ENCODE measurements around the gene CRK.
A peak's percentile ranks its signal among the peaks of the same experiment; 100 is the strongest.
"Not testable (repeated sequence)": the region's sequence is repeated elsewhere in the genome, so short reads cannot be mapped to it uniquely, and the experiment has no call there.

The CRK gene

GRCh38 chr17:1398931-1399678 is 56.9 kb downstream of the CRK start:
- Histone ChIP-seq H3K27me3 (ENCODE audit: insufficient read depth, poor library complexity, severe bottlenecking) (no peaks in the 10 kb centered on the region), H3K27ac (replicated peaks) (peak overlapping the region; percentile 98), H3K4me3 (replicated peaks; ENCODE audit: insufficient read depth, low read length) (peak overlapping the region; percentile 84)
- DNase-seq (ENCODE audit: low read depth in 1 of 2, low spot score in 1 of 2) = peak in 1 of 2 experiments; percentile 9
- TF ChIP-seq POLR2AphosphoS5 (IDR thresholded peaks at IDR 0.05; ENCODE audit: low read depth) (no peak), REST (IDR thresholded peaks at IDR 0.05; ENCODE audit: insufficient replicate concordance, low read depth) (no peak), SPI1 (IDR thresholded peaks at IDR 0.05; ENCODE audit: borderline replicate concordance, low read depth) (no peak)

GRCh38 chr17:1398028-1398427 is 58.0 kb downstream of the CRK start:
- no peak for TF ChIP-seq POLR2AphosphoS5 (IDR thresholded peaks at IDR 0.05; ENCODE audit: low read depth)
- TF ChIP-seq GABPA (IDR thresholded peaks at IDR 0.05; ENCODE audit: low read depth) = no peak
- TF ChIP-seq CTCF (IDR thresholded peaks at IDR 0.05; ENCODE audit: insufficient read depth, low read length) = no peak
- TF ChIP-seq SPI1 (IDR thresholded peaks at IDR 0.05; ENCODE audit: borderline replicate concordance, low read depth) = no peak
- no peak for TF ChIP-seq REST (IDR thresholded peaks at IDR 0.05; ENCODE audit: insufficient replicate concordance, low read depth)
- Histone ChIP-seq H3K27ac (replicated peaks) (peak overlapping the region; percentile 98; the same call in 1 of the 2 replicates), H3K27me3 (ENCODE audit: insufficient read depth, poor library complexity, severe bottlenecking) (no peaks in the 10 kb centered on the region), H3K4me3 (replicated peaks; ENCODE audit: insufficient read depth, low read length) (peak overlapping the region; percentile 84)
- DNase-seq (ENCODE audit: low read depth in 1 of 2, low spot score in 1 of 2) = no peak

GRCh38 chr17:1395876-1396665 is 60.0 kb downstream of the CRK start:
- not testable (repeated sequence) for H3K27ac ChIP-seq (replicated peaks); H3K27me3 ChIP-seq (ENCODE audit: insufficient read depth, poor library complexity, severe bottlenecking); H3K4me3 ChIP-seq (replicated peaks; ENCODE audit: insufficient read depth, low read length); DNase-seq (ENCODE audit: low read depth in 1 of 2, low spot score in 1 of 2)

- no peak for TF ChIP-seq GABPA (IDR thresholded peaks at IDR 0.05; ENCODE audit: low read depth)
- TF ChIP-seq REST (IDR thresholded peaks at IDR 0.05; ENCODE audit: insufficient replicate concordance, low read depth) = no peak
- no peak for TF ChIP-seq POLR2AphosphoS5 (IDR thresholded peaks at IDR 0.05; ENCODE audit: low read depth)
- TF ChIP-seq SPI1 (IDR thresholded peaks at IDR 0.05; ENCODE audit: borderline replicate concordance, low read depth) = no peak
- TF ChIP-seq CTCF (IDR thresholded peaks at IDR 0.05; ENCODE audit: insufficient read depth, low read length) = no peak
- no peak overlapping the region for H3K27ac ChIP-seq (replicated peaks)
- no peaks in the 10 kb centered on the region for H3K27me3 ChIP-seq (ENCODE audit: insufficient read depth, poor library complexity, severe bottlenecking)
- DNase-seq (ENCODE audit: low read depth in 1 of 2, low spot score in 1 of 2) = no peak
- no peak overlapping the region for H3K4me3 ChIP-seq (replicated peaks; ENCODE audit: insufficient read depth, low read length)
Measured at GRCh38 chr17:1391577-1391976, 64.5 kb downstream of the CRK start.

Measured in HL-60 (cell line).